HG03135 (cell line): ENCODE measurements around the gene ANKRD17.
"Not testable (repeated sequence)": the region's sequence is repeated elsewhere in the genome, so short reads cannot be mapped to it uniquely, and the experiment has no call there.

Source experiments
- ATAC-seq: cut with Tn5 transposase; IDR thresholded peaks from one replicate; pipeline ENCODE4 v1.9.1; 2021; ENCODE audit warnings: mild to moderate bottlenecking, moderate library complexity; ENCODE audit not compliant: unreplicated experiment

The ANKRD17 gene

GRCh38 chr4:73248821-73249220 lies 9.8 kb downstream of the ANKRD17 start:
- ATAC-seq: no peak

GRCh38 chr4:73248416-73248815 lies 10.2 kb downstream of the ANKRD17 start:
- ATAC-seq: no peak

- no peak for ATAC-seq
These were observed 11.5 kb downstream of the ANKRD17 start for GRCh38 chr4:73247100-73247499.

GRCh38 chr4:73245955-73246354 lies 12.6 kb downstream of the ANKRD17 start:
- no peak for ATAC-seq

- ATAC-seq: no peak
These were observed 13.5 kb downstream of the ANKRD17 start for GRCh38 chr4:73244945-73245601.

- ATAC-seq: no peak
These were observed 21.6 kb downstream of the ANKRD17 start for GRCh38 chr4:73237044-73237443.

- no peak for ATAC-seq
These were observed 22.4 kb downstream of the ANKRD17 start for GRCh38 chr4:73236151-73236550.

- no peak for ATAC-seq
These were observed 23.9 kb downstream of the ANKRD17 start for GRCh38 chr4:73234712-73235111.

GRCh38 chr4:73231518-73232487 lies 26.8 kb downstream of the ANKRD17 start:
- no peak for ATAC-seq

- no peak for ATAC-seq
These were observed 27.6 kb downstream of the ANKRD17 start for GRCh38 chr4:73230865-73231517.

GRCh38 chr4:73228800-73229199 lies 29.8 kb downstream of the ANKRD17 start:
- not testable (repeated sequence) for ATAC-seq

GRCh38 chr4:73224886-73225285 lies 33.7 kb downstream of the ANKRD17 start:
- no peak for ATAC-seq

- ATAC-seq: no peak
These were observed 35.3 kb downstream of the ANKRD17 start for GRCh38 chr4:73223258-73223650.

- ATAC-seq: peak; percentile 99
These were observed 35.9 kb downstream of the ANKRD17 start for GRCh38 chr4:73222466-73223257.

- no peak for ATAC-seq
These were observed 36.9 kb downstream of the ANKRD17 start for GRCh38 chr4:73221734-73222133.

GRCh38 chr4:73220815-73221214 lies 37.8 kb downstream of the ANKRD17 start:
- no peak for ATAC-seq

GRCh38 chr4:73213916-73214653 lies 44.5 kb downstream of the ANKRD17 start:
- ATAC-seq: no peak

GRCh38 chr4:73212982-73213730 lies 45.4 kb downstream of the ANKRD17 start:
- ATAC-seq: no peak

GRCh38 chr4:73211968-73212367 lies 46.6 kb downstream of the ANKRD17 start:
- ATAC-seq: no peak
